ENCODE data around the gene RALGDS.
"Not testable (repeated sequence)": the region's sequence is repeated elsewhere in the genome, so short reads cannot be mapped to it uniquely, and the experiment has no call there.

The RALGDS gene

DNA sequence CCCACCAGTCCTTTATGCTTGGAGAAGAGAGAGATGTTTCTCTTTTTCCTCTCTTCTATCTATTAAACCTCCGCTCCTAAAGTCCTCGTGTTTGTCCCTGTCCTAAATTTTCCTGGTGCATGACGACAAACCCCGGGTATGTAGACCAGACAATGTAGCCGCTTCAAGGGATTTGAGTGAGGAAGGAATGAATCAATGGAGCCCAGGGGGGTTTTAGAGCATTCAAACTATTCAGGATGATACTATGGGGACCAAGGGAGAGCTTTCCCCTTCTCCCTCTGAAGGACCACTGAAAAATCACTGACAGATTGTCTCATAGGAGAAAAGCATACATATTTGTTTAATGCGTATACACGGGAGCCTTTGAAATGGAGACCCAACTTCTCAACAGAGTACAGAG, 40.9 kb downstream of the RALGDS start:
- Histone ChIP-seq H3K36me3 (ENCODE audit: control insufficient read depth, insufficient read depth, low read length) (no peaks in the 10 kb centered on the region), H3K9ac (ENCODE audit: low read length) (no peak overlapping the region), H3K4me3 (ENCODE audit: low read length) (no peak overlapping the region), H3K27me3 (ENCODE audit: control insufficient read depth, insufficient read depth, low read length) (no peaks in the 10 kb centered on the region), H3K9me3 (ENCODE audit: control insufficient read depth, low read length) (no peaks in the 10 kb centered on the region), H3K4me1 (ENCODE audit: control insufficient read depth, insufficient read depth, low read length) (no peaks in the 10 kb centered on the region)

DNA sequence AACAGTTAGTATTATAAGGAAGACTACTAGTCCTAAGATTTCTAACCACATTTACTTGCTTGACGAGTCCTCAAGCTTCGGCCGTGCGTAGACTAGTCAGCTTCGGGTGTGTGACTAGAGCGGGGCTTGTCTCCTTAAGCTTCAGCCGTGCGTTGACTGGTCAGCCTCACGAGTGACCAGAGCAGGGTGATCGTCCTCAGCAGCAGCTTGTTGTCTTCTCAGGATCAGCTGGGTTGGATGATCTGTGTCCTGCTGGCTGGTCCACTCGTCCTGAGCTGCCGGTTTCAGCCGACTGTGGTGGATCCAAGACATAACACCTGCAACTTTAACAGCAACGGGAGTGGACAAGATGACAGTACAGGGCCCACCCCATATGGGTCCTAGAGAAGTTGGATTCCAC, 42.6 kb downstream of the RALGDS start:
- H3K9ac ChIP-seq (ENCODE audit: low read length), result no peak overlapping the region
- H3K36me3 ChIP-seq (ENCODE audit: control insufficient read depth, insufficient read depth, low read length), result no peaks in the 10 kb centered on the region
- H3K27me3 ChIP-seq (ENCODE audit: control insufficient read depth, insufficient read depth, low read length), result no peaks in the 10 kb centered on the region
- no peaks in the 10 kb centered on the region for H3K9me3 ChIP-seq (ENCODE audit: control insufficient read depth, low read length)
- H3K4me3 ChIP-seq (ENCODE audit: low read length), result no peak overlapping the region
- no peaks in the 10 kb centered on the region for H3K4me1 ChIP-seq (ENCODE audit: control insufficient read depth, insufficient read depth, low read length)

DNA sequence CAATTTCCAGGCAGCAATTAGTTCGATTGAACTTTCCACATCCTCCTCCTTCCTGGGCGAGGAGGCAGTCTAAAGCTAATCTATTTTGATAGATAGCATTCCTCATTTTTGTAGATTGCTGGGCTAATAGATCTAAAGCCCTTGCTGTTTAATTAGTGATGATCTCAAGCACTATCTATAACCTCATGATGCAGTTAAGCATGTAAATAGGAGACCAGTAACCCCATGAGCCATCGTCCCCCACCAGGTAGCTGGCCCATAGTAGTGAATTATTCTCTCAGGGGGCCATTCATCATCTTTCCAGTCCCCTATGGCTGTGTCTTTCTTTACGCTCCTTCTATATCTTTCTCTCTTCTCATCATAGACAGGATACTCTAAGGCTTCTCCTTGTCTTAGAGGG, 44.3 kb downstream of the RALGDS start:
- Histone ChIP-seq H3K4me3 (ENCODE audit: low read length) (no peak overlapping the region), H3K4me1 (ENCODE audit: control insufficient read depth, insufficient read depth, low read length) (no peaks in the 10 kb centered on the region), H3K27me3 (ENCODE audit: control insufficient read depth, insufficient read depth, low read length) (no peaks in the 10 kb centered on the region), H3K36me3 (ENCODE audit: control insufficient read depth, insufficient read depth, low read length) (no peaks in the 10 kb centered on the region), H3K9ac (ENCODE audit: low read length) (no peak overlapping the region), H3K9me3 (ENCODE audit: control insufficient read depth, low read length) (no peaks in the 10 kb centered on the region)

DNA sequence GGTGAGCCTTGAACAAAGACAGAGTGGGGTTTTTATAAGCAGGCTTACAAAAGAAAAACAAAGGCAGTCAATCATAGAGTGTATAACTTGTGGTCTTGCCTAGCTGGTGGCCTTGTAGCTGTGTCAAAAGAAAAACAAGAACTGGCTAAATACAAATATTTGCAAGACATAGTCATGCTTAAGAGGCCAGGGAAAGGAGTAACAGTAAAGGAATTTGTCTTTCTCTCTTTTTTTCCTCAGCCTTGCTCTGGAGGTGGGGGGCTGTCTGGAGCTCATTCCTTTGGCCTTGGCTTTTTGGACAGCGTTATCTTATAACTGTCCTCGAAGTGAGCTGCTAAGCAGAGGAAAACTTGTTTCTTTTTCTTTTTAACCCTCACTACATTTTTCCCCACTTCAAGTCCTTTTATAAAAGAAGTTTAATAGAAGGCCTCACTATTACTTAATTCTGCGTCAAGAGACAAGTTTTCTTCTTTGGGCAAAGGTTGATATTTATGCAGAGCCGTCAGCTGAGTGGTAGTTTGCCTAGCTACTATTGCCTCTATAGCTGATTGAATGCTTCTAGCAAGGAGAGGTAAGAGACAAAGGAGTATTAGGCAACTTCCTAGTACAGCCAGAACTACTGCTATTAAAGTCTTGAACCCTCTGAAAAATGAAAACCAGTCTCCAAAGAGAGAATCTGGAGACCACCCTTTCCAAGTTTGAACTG, 45.0 kb downstream of the RALGDS start:
- H3K36me3 ChIP-seq (ENCODE audit: control insufficient read depth, insufficient read depth, low read length), result no peaks in the 10 kb centered on the region
- no peak overlapping the region for H3K4me3 ChIP-seq (ENCODE audit: low read length)
- H3K27me3 ChIP-seq (ENCODE audit: control insufficient read depth, insufficient read depth, low read length), result no peaks in the 10 kb centered on the region
- H3K4me1 ChIP-seq (ENCODE audit: control insufficient read depth, insufficient read depth, low read length), result no peaks in the 10 kb centered on the region
- no peaks in the 10 kb centered on the region for H3K9me3 ChIP-seq (ENCODE audit: control insufficient read depth, low read length)
- H3K9ac ChIP-seq (ENCODE audit: low read length), result no peak overlapping the region

DNA sequence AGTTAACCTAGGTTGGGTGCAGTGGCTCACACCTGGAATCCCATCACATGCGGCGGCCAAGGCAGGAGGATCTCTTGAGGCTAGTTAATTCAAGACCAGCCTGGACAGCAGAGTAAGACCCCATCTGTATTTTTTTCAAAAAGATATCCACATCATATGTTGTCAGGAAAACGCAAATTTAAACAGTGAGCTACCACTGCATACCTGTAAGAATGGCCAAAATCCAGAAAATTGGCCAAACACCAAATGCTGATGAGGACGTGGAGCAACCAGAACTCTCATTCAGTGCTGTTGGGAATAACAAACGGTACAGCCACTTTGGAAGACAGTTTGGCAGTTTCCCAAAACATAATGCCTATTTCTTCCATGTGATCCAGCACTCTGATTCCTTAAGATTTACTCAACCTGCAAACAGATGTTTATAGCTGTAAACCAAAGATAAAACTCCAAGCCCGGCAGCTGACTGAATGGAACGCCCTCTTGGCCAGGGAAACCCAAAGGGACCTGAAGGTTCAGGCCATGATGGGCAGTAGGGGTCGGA, 46.9 kb downstream of the RALGDS start:
- no peaks in the 10 kb centered on the region for H3K27me3 ChIP-seq (ENCODE audit: control insufficient read depth, insufficient read depth, low read length)
- no peaks in the 10 kb centered on the region for H3K4me1 ChIP-seq (ENCODE audit: control insufficient read depth, insufficient read depth, low read length)
- no peaks in the 10 kb centered on the region for H3K9me3 ChIP-seq (ENCODE audit: control insufficient read depth, low read length)
- no peaks in the 10 kb centered on the region for H3K36me3 ChIP-seq (ENCODE audit: control insufficient read depth, insufficient read depth, low read length)
- no peak overlapping the region for H3K9ac ChIP-seq (ENCODE audit: low read length)
- H3K4me3 ChIP-seq (ENCODE audit: low read length), result no peak overlapping the region

DNA sequence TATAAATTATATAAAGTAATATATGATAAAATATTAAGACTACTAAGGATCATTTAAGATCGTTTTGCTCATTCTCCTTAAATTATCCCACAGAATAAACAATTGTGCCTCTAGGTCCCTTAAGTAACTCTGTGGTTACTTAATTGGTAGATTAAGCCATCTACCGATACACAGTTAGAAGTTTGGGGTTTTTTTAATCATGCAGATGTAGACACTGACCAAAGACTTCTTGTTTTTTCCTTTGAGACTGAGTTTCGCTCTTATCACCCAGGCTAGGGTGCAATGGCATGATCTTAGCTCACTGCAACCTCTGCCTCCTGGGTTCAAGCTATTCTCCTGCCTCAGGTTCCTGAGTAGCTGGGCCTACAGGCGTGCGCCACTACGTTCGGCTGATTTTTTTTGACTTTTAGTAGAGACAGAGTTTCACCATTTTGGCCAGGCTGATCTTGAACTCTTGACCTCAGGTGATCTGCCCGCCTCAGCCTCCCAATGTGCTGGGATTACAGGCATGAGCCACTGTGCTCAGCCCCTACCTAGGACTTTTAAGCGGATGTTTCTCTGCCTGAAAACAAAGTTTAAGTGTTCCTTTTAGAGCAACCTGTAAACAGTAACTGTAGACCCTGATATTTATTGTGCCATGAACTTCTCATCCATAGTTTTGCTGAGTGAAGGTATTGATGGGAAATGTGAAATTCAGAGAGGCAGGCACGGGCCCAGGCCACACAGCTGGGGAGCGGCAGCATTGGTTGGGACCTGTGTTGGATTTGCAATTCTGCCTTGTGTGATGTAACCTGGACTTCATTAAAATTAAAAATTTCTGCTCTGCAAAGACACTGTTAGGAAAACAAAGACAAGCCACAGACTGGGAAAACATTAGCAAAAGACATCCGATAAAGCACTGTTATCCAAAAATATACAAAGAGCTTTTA, 47.7 kb downstream of the RALGDS start:
- Histone ChIP-seq H3K9ac (ENCODE audit: low read length) (no peak overlapping the region), H3K4me1 (ENCODE audit: control insufficient read depth, insufficient read depth, low read length) (no peaks in the 10 kb centered on the region), H3K36me3 (ENCODE audit: control insufficient read depth, insufficient read depth, low read length) (no peaks in the 10 kb centered on the region), H3K4me3 (ENCODE audit: low read length) (no peak overlapping the region), H3K9me3 (ENCODE audit: control insufficient read depth, low read length) (no peaks in the 10 kb centered on the region), H3K27me3 (ENCODE audit: control insufficient read depth, insufficient read depth, low read length) (no peaks in the 10 kb centered on the region)

DNA sequence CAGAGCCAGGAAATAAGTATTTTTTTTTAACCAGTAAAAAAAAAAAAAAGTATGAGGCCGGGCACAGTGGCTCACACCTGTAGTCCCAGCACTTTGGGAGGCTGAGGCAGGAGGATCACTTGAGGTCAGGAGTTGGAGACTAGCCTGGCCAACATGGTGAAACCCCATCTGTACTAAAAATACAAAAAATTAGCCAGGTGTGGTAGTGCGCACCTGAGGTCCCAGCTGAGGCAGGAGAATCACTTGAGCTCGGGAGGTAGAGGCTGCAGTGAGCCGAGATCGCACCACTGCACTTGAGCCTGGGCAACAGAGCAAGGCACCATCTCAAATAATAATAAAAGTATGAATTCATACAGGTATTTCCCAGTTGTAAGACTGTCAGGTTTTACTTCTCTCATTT, 48.8 kb downstream of the RALGDS start:
- not testable (repeated sequence) for H3K9me3 ChIP-seq (ENCODE audit: control insufficient read depth, low read length); H3K4me1 ChIP-seq (ENCODE audit: control insufficient read depth, insufficient read depth, low read length); H3K27me3 ChIP-seq (ENCODE audit: control insufficient read depth, insufficient read depth, low read length); H3K9ac ChIP-seq (ENCODE audit: low read length); H3K36me3 ChIP-seq (ENCODE audit: control insufficient read depth, insufficient read depth, low read length); H3K4me3 ChIP-seq (ENCODE audit: low read length)

DNA sequence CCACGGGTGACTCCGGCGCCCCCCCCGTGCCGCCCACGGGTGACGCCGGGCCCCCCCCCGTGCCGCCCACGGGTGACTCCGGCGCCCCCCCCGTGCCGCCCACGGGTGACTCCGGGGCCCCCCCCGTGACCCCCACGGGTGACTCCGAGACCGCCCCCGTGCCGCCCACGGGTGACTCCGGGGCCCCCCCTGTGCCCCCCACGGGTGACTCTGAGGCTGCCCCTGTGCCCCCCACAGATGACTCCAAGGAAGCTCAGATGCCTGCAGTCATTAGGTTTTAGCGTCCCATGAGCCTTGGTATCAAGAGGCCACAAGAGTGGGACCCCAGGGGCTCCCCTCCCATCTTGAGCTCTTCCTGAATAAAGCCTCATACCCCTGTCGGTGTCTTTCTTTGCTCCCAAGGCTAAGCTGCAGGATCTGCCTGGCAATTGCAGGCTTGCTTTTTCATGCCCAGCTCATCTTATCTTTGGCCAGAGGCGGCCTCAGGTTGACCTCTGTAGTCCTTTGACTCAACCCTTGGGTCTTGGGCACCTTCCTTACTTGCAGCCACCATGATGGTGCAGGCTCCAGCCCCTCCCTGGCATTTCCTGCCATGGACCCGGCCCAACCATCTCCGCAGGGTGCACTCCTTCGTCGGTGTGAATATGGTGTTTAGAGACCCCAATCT, 49.4 kb downstream of the RALGDS start:
- Histone ChIP-seq H3K36me3 (ENCODE audit: control insufficient read depth, insufficient read depth, low read length) (no peaks in the 10 kb centered on the region), H3K4me3 (ENCODE audit: low read length) (no peak overlapping the region), H3K4me1 (ENCODE audit: control insufficient read depth, insufficient read depth, low read length) (no peaks in the 10 kb centered on the region), H3K27me3 (ENCODE audit: control insufficient read depth, insufficient read depth, low read length) (no peaks in the 10 kb centered on the region), H3K9ac (ENCODE audit: low read length) (no peak overlapping the region), H3K9me3 (ENCODE audit: control insufficient read depth, low read length) (no peaks in the 10 kb centered on the region)

DNA sequence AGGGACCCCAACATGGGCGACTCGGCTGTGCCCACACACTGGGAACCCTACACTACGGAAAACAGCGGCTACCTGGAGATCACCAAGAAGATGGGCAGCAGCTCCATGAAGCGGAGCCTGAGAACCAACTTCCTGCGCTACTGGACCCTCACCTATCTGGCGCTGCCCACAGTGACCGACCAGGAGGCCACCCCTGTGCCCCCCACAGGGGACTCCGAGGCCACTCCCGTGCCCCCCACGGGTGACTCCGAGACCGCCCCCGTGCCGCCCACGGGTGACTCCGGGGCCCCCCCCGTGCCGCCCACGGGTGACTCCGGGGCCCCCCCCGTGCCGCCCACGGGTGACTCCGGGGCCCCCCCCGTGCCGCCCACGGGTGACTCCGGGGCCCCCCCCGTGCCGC, 50.1 kb downstream of the RALGDS start:
- not testable (repeated sequence) for H3K9ac ChIP-seq (ENCODE audit: low read length); H3K4me1 ChIP-seq (ENCODE audit: control insufficient read depth, insufficient read depth, low read length); H3K27me3 ChIP-seq (ENCODE audit: control insufficient read depth, insufficient read depth, low read length); H3K9me3 ChIP-seq (ENCODE audit: control insufficient read depth, low read length); H3K4me3 ChIP-seq (ENCODE audit: low read length); H3K36me3 ChIP-seq (ENCODE audit: control insufficient read depth, insufficient read depth, low read length)

DNA sequence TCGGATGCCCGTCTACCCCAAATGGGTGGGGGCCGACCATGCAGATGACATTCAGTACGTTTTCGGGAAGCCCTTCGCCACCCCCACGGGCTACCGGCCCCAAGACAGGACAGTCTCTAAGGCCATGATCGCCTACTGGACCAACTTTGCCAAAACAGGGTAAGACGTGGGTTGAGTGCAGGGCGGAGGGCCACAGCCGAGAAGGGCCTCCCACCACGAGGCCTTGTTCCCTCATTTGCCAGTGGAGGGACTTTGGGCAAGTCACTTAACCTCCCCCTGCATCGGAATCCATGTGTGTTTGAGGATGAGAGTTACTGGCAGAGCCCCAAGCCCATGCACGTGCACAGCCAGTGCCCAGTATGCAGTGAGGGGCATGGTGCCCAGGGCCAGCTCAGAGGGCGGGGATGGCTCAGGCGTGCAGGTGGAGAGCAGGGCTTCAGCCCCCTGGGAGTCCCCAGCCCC, 50.5 kb downstream of the RALGDS start:
- H3K9me3 ChIP-seq (ENCODE audit: control insufficient read depth, low read length); H3K36me3 ChIP-seq (ENCODE audit: control insufficient read depth, insufficient read depth, low read length); H3K27me3 ChIP-seq (ENCODE audit: control insufficient read depth, insufficient read depth, low read length); H3K9ac ChIP-seq (ENCODE audit: low read length); H3K4me1 ChIP-seq (ENCODE audit: control insufficient read depth, insufficient read depth, low read length); H3K4me3 ChIP-seq (ENCODE audit: low read length): not testable (repeated sequence)

DNA sequence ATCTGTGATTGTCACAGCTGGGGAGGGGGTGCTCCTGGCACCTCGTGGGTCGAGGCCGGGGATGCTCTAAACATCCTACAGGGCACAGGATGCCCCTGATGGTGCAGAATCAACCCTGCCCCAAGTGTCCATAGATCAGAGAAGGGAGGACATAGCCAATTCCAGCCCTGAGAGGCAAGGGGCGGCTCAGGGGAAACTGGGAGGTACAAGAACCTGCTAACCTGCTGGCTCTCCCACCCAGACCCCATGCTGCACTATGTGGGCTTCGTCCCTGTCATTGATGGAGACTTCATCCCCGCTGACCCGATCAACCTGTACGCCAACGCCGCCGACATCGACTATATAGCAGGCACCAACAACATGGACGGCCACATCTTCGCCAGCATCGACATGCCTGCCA, 52.6 kb downstream of the RALGDS start:
- not testable (repeated sequence) for H3K36me3 ChIP-seq (ENCODE audit: control insufficient read depth, insufficient read depth, low read length); H3K4me3 ChIP-seq (ENCODE audit: low read length); H3K9me3 ChIP-seq (ENCODE audit: control insufficient read depth, low read length); H3K27me3 ChIP-seq (ENCODE audit: control insufficient read depth, insufficient read depth, low read length); H3K9ac ChIP-seq (ENCODE audit: low read length); H3K4me1 ChIP-seq (ENCODE audit: control insufficient read depth, insufficient read depth, low read length)

DNA sequence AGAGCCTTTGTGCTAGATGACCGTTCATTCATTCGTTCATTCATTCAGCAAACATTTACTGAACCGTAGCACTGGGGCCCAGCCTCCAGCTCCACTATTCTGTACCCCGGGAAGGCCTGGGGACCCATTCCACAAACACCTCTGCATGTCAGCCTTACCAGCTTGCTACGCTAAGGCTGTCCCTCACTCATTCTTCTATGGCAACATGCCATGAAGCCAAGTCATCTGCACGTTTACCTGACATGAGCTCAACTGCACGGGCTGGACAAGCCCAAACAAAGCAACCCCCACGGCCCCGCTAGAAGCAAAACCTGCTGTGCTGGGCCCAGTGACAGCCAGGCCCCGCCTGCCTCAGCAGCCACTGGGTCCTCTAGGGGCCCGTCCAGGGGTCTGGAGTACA, 53.2 kb downstream of the RALGDS start:
- Histone ChIP-seq H3K4me3 (ENCODE audit: low read length) (no peak overlapping the region), H3K36me3 (ENCODE audit: control insufficient read depth, insufficient read depth, low read length) (no peaks in the 10 kb centered on the region), H3K27me3 (ENCODE audit: control insufficient read depth, insufficient read depth, low read length) (no peaks in the 10 kb centered on the region), H3K9ac (ENCODE audit: low read length) (no peak overlapping the region), H3K4me1 (ENCODE audit: control insufficient read depth, insufficient read depth, low read length) (no peaks in the 10 kb centered on the region), H3K9me3 (ENCODE audit: control insufficient read depth, low read length) (no peaks in the 10 kb centered on the region)
